Psoas muscle (tissue), 8 donors: ENCODE results near the gene ZNF296. TPM values are rescaled to one million over a fixed set of nuclear protein-coding genes. Genes with fewer than 3 reads are reported as not detected.

Experiments
- ATAC-seq, 4 donors: fragments of 200-7000 bp; cut with Tn5 transposase; one replicate each; pipeline ENCODE4 v1.9.1; 2020; ENCODE audit warnings: moderate library complexity in 3 of 4, mild to moderate bottlenecking in 2 of 4
- DNase-seq, 2 donors: peaks; one replicate each; pipeline ENCODE4 v3.0.0-alpha.2; 2020
- H3K27ac ChIP-seq: fragments of 200-600 bp; one replicate; pipeline ENCODE4 v1.8.0; 2022
- H3K27me3 ChIP-seq, 3 donors: fragments of 200-600 bp in 1 of 3; one replicate each; pipeline versions ENCODE4 v1.6.1 to v1.8.0; 2013 to 2022; ENCODE audit warnings: low read length in 2 of 3, mild to moderate bottlenecking in 2 of 3, moderate library complexity in 1 of 3; ENCODE audit not compliant: insufficient read depth in 3 of 3
- H3K36me3 ChIP-seq, 2 donors: fragments of 200-600 bp in 1 of 2; one replicate each; pipeline versions ENCODE4 v1.6.1 to v1.8.0; 2013 to 2022; ENCODE audit warnings: low read depth in 1 of 2, mild to moderate bottlenecking in 1 of 2, moderate library complexity in 1 of 2; ENCODE audit not compliant: insufficient read depth in 1 of 2
- H3K4me1 ChIP-seq: fragments of 200-600 bp; one replicate; pipeline ENCODE4 v1.8.0; 2022
- H3K4me3 ChIP-seq: fragments of 200-600 bp; one replicate; pipeline ENCODE4 v1.8.0; 2022; ENCODE audit warnings: mild to moderate bottlenecking
- H3K9me3 ChIP-seq: fragments of 200-600 bp; one replicate; pipeline ENCODE4 v1.8.0; 2022
- CTCF ChIP-seq: fragments of 200-600 bp; IDR thresholded peaks from one replicate; pipeline ENCODE4 v1.8.0; 2022; ENCODE audit warnings: antibody characterized with exemption
- WGBS, 3 donors: extraction: QIAGEN DNeasy Blood & Tissue Kit; methylation state at CpG; one replicate each; pipeline versions ENCODE4 v1.1.6 to v1.1.7; 2013; 5-methylcytosine and 5-hydroxymethylcytosine counted together
- intact Hi-C, 2 donors: fragments of 100-400 bp; cut with DNase I; formaldehyde crosslinking; loops; one replicate each; pipeline versions ENCODE4 v1.11.0 to v1.14.2; 2022
- polyA plus RNA-seq, 3 donors: library from polyadenylated mRNA; stranded (reverse); fragments of 200-250 nt; gene quantifications; one replicate each; pipeline ENCODE4 v1.2.3, GENCODE V29; 2013
- total RNA-seq, 4 donors: library from RNA; stranded (reverse); fragmentation: NEBNext Ultra II Directional in 2 of 4; extraction: Animal tissue kit (Norgen Biotek cat#: 25700) in 2 of 4; gene quantifications; one replicate each; pipeline versions ENCODE4 v1.2.1 to v1.2.4, GENCODE V29; 2021 to 2023
- donor health status: healthy with polysubstance abuse.
- donor health status: DM: no; HTN: no; CAD: no; lungs with moderate emphysema.
- donor health status: Bipolar disorder and iron deficiency.
- donor health status: healthy.
- donor health status: DM: yes; HTN: yes; CAD: no.
- donor health status: DM: no; HTN: no; CAD: no.
- donor health status: DM: no; HTN: no; CAD: no.
- donor health status: DM: yes; HTN: yes; CAD: no.

Gene ZNF296
- total and polyA plus RNA-seq, 7 donors, result 0.22 to 0.73 (median 0.40) TPM; not detected in 1

DNA sequence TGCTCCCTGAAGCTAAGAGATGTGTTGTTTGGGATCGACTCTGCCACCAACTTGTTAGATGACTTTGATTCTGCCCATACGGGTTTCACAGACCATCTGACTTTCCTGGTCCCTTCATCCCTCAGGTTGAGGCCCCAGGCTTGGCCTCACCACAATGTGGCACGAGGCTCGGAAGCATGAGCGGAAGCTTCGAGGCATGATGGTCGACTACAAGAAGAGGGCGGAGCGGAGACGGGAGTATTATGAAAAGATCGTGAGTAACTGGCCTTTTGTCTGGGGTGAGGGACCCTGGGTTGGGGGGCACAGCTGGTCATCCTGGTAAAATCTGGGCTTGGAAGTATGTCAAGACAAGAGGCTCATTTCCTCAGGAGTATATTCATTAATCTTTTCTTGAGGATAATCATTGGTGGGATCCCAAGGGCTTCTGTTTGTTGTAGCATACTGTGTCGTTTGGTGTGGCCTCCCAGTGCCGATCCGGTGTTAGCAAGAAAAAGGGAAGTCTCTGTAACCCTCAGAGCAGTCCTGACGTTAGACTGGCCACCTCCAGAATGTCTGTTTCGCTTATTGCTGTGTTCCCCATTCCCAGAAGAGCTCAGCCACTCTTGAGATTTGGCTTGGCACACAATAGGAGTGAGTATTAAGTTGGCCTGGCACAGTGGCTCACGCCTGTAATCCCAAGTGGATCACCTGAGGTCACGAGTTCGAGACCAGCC lies 36.1 kb downstream of the ZNF296 start:
- peak overlapping the region; percentile 97 for H3K4me3 ChIP-seq
- ATAC-seq (no peak), DNase-seq (no peak)
- H3K36me3 ChIP-seq, result peaks cover 3 to 77% of the 10 kb centered on the region in 2 donors
- WGBS, 3 donors, result 66 to 78% (median 73%) methylated on average over 19 of the region's 19 CpGs
- H3K27me3 ChIP-seq, result no peaks in the 10 kb centered on the region
- H3K9me3 ChIP-seq, result no peaks in the 10 kb centered on the region
- intact Hi-C loops, result no loop called here
- TF ChIP-seq CTCF, result no peak
- peaks cover 32% of the 10 kb centered on the region for H3K4me1 ChIP-seq
- peak overlapping the region; percentile 97 for H3K27ac ChIP-seq

DNA sequence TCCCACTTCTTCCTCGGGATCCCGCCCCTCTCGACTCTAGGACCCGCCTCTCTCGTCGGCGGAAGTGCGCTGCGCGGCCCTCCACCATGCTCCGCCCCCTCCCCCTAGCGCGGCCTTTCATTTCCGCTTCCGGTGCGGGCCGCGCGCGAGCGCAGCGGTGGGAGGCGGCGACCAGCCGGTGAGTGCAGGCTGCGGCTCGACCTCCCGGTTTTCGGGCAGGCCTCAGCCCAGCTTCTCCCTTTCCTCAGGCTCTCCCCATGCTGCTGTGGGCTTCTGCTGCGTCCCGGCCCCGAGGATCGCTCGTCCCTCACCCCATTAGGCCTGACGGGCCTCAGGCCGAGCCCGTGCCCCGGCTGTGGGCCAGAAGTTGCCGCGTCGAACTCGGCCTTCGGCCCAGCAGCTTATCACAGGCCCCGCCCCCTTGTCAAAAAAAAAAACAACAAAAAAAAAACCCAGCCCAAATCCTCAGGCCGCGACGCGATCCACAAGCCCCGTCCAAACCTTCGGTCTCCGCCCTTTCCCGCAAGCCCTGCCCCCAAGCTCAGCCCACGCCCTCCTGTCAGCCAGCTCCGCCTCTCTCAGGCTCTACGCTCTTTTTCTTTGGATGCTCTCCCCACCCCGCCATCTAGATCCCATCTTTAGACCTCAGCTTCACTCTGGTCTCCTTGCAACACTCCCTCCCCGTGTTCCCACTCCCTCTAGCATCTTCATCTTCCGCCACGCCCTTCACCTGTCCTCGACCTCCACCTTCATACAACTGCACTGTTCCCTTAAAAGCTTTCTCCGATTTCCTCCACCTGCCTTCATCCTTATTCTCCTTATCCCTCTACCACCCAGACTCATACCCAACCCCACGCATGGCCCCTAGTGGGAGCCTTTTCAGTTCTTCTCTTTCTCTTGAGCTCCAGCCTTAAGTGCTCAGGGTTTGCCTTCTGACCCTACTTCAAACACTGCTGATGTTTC lies 37.1 kb downstream of the ZNF296 start, which contains the start of gene CLASRP:
CLASRP (plus strand) TSS at position 115 of the 963 bp plus-strand sequence. CDS start 1,168 bp downstream, outside the sequence.
- Histone ChIP-seq H3K36me3 (peaks cover 3 to 77% of the 10 kb centered on the region in 2 donors), H3K9me3 (no peaks in the 10 kb centered on the region), H3K27me3 (no peaks in the 10 kb centered on the region), H3K27ac (peak within 1 kb of the TSS; percentile 97), H3K4me3 (peak within 1 kb of the TSS; percentile 97), H3K4me1 (peaks cover 26% of the 10 kb centered on the region)
- TF ChIP-seq CTCF, result no peak
- 2% methylated on average over 43 to 62 of the region's 62 CpGs for WGBS, 3 donors
- intact Hi-C loops, result no loop called here
- DNase-seq (peak; percentile 91 to 95), ATAC-seq (peak; percentile 98 to 99 (median 99))

DNA sequence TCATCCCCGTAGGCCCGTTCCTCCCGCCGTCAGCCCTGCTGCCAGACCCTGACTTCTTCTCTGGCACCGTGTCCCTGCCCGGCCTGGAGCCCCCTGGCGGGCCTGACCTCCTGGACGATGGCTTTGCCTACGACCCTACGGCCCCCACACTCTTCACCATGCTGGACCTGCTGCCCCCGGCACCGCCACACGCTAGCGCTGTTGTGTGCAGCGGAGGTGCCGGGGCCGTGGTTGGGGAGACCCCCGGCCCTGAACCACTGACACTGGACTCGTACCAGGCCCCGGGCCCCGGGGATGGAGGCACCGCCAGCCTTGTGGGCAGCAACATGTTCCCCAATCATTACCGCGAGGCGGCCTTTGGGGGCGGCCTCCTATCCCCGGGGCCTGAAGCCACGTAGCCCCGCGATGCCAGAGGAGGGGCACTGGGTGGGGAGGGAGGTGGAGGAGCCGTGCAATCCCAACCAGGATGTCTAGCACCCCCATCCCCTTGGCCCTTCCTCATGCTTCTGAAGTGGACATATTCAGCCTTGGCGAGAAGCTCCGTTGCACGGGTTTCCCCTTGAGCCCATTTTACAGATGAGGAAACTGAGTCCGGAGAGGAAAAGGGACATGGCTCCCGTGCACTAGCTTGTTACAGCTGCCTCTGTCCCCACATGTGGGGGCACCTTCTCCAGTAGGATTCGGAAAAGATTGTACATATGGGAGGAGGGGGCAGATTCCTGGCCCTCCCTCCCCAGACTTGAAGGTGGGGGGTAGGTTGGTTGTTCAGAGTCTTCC lies 38.7 kb downstream of the ZNF296 start:
- DNase-seq (no peak), ATAC-seq (no peak)
- intact Hi-C loops, result no loop called here
- no peak overlapping the region for H3K27ac ChIP-seq
- peaks cover 26% of the 10 kb centered on the region for H3K4me1 ChIP-seq
- WGBS, 3 donors, result 89 to 91% (median 91%) methylated on average over 37 of the region's 37 CpGs
- H3K36me3 ChIP-seq, result peaks cover 3 to 75% of the 10 kb centered on the region in 2 donors
- no peaks in the 10 kb centered on the region for H3K27me3 ChIP-seq
- no peaks in the 10 kb centered on the region for H3K9me3 ChIP-seq
- TF ChIP-seq CTCF, result no peak
- no peak overlapping the region for H3K4me3 ChIP-seq

GRCh38 chr19:45035755-45036154 lies 40.5 kb downstream of the ZNF296 start:
- Histone ChIP-seq H3K36me3 (peaks cover 3 to 75% of the 10 kb centered on the region in 2 donors), H3K9me3 (no peaks in the 10 kb centered on the region), H3K27ac (no peak overlapping the region), H3K4me3 (no peak overlapping the region), H3K4me1 (peaks cover 13% of the 10 kb centered on the region), H3K27me3 (no peaks in the 10 kb centered on the region)
- intact Hi-C loops, result no loop called here
- TF ChIP-seq CTCF, result no peak
- WGBS, 3 donors, result 96% methylated on average over 6 of the region's 6 CpGs
- DNase-seq (no peak), ATAC-seq (no peak)
